H1 (cell line): ENCODE data around the gene IL27RA. TPM values are rescaled to one million over a fixed set of nuclear protein-coding genes. Genes with fewer than 3 reads are reported as not detected.

Experiments
- CREB1 ChIP-seq: IDR thresholded peaks from 2 replicates; pipeline ENCODE4 v1.6.1; 2012; ENCODE audit warnings: inconsistent platforms
- EZH2 ChIP-seq: fragments of 200-600 bp; sonication (generic); IDR thresholded peaks from 2 replicates; pipeline ENCODE4 v1.7.1; 2012; ENCODE audit warnings: low read depth, mild to moderate bottlenecking, moderate library complexity, low read length, inconsistent platforms; ENCODE audit not compliant: severe bottlenecking
- GABPA ChIP-seq: IDR thresholded peaks from 2 replicates; pipeline ENCODE4 v1.6.1; 2011; ENCODE audit warnings: mild to moderate bottlenecking, low read length, moderate library complexity, borderline replicate concordance; ENCODE audit not compliant: insufficient read depth
- HDAC6 ChIP-seq: IDR thresholded peaks from one replicate; pipeline ENCODE4 v1.7.1; 2012; ENCODE audit warnings: low read depth, mild to moderate bottlenecking, inconsistent platforms, low read length, moderate library complexity
- PHF8 ChIP-seq: fragments of 200-600 bp; sonication (generic); conservative IDR thresholded peaks from 2 replicates; pipeline ENCODE4 v1.7.1; 2012; ENCODE audit warnings: low read depth, mild to moderate bottlenecking, inconsistent platforms, low read length, moderate library complexity
- SP1 ChIP-seq: IDR thresholded peaks from 2 replicates; pipeline ENCODE4 v1.6.1; 2011; ENCODE audit warnings: low read depth, low read length
- TAF7 ChIP-seq: optimal IDR thresholded peaks from 2 replicates; pipeline ENCODE3; 2011; ENCODE audit warnings: low read depth, mild to moderate bottlenecking, inconsistent platforms, low read length, moderate library complexity, borderline replicate concordance
- ZNF274 ChIP-seq: IDR thresholded peaks from 2 replicates; pipeline ENCODE4 v1.7.0; 2012; ENCODE audit warnings: low read length, borderline replicate concordance; ENCODE audit errors: extremely low read depth
- polyA plus RNA-seq, 7 experiments: library from polyadenylated mRNA; depleted of rRNA in 3 of 7; stranded (reverse) in 5 of 7; unstranded in 2 of 7; fragments of >200 nt in 5 of 7; fragments of 200-250 nt in 2 of 7; gene quantifications; 1 replicate in 5 of 7; 2 replicates in 1 of 7; 4 replicates in 1 of 7; pipeline versions ENCODE4 v1.2.1 to v1.2.3, GENCODE V29; 2011 to 2013; ENCODE audit warnings: missing spikeins in 2 of 7, mixed read lengths in 2 of 7
- total RNA-seq: library from RNA; stranded (reverse); fragmentation: NEBNext Ultra II Directional; extraction: Animal tissue kit (Norgen Biotek cat#: 25700); gene quantifications from 2 replicates; pipeline ENCODE4 v1.2.1, GENCODE V29; 2021
- TF ChIP-seq, protein P1 (sequence below), 3 experiments: IDR thresholded peaks; 1 replicate in 2 of 3; 2 replicates in 1 of 3; pipeline versions ENCODE4 v1.5.1 to v1.6.1; 2011; ENCODE audit warnings: low read length in 3 of 3, mild to moderate bottlenecking in 3 of 3, inconsistent platforms in 2 of 3, low read depth in 1 of 3, moderate library complexity in 1 of 3; ENCODE audit not compliant: insufficient read depth in 1 of 3; ENCODE audit errors: control extremely low read depth in 1 of 3

Gene IL27RA
- total and polyA plus RNA-seq, 2 of the 8 experiments (the other 6 are each of a cell fraction or from before 2014, with no cell fraction given) = 9.9 to 14.7 TPM

DNA sequence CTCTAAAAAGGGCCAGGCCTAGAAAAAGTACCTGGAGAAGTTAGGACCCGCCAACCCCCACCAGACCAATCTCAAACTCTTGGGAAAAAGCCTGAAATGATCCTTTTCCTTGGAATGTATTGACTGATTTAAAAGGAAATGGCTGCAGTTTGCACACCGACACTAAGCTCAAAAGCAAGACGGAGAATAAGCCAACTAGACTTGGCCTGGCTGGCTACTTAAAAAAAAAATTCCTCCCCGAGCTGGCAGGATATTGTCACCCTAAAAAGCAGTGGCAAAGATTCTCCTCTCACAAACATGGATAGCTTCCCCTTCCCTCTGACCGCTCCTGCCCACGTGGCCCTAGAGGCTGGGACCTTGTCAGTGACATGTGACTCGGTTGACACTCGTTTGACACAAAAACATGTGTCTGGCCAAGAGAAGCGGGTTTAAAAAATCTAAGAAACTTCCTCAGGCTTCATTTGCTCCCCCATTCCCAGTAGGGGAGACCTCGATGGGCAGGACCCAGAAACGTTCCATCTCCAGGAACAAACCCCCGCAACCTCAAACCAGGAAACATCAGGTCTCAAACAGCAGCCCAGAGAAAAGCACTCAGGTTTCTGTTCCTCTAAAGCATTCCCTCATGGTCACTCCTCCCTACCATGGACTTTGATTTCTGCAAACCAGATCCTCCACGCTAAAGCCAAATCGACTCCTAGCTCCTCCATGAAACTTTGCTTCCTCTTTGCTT lies 26.8 kb upstream of the IL27RA start (continued):
- TF ChIP-seq SP1 (no peak), GABPA (no peak), TAF7 (no peak), CREB1 (no peak), EZH2 (no peak), HDAC6 (no peak), ZNF274 (no peak), PHF8 (no peak)
- TF ChIP-seq, protein P1, sequence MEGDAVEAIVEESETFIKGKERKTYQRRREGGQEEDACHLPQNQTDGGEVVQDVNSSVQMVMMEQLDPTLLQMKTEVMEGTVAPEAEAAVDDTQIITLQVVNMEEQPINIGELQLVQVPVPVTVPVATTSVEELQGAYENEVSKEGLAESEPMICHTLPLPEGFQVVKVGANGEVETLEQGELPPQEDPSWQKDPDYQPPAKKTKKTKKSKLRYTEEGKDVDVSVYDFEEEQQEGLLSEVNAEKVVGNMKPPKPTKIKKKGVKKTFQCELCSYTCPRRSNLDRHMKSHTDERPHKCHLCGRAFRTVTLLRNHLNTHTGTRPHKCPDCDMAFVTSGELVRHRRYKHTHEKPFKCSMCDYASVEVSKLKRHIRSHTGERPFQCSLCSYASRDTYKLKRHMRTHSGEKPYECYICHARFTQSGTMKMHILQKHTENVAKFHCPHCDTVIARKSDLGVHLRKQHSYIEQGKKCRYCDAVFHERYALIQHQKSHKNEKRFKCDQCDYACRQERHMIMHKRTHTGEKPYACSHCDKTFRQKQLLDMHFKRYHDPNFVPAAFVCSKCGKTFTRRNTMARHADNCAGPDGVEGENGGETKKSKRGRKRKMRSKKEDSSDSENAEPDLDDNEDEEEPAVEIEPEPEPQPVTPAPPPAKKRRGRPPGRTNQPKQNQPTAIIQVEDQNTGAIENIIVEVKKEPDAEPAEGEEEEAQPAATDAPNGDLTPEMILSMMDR (IDR thresholded peaks at IDR 0.05; ENCODE audit: control extremely low read depth in 1 of 3, insufficient read depth in 1 of 3, low read depth in 1 of 3, low read length in 3 of 3) = no peak
